ENCODE data around the gene RAPGEF6.

RAPGEF6 gene

DNA sequence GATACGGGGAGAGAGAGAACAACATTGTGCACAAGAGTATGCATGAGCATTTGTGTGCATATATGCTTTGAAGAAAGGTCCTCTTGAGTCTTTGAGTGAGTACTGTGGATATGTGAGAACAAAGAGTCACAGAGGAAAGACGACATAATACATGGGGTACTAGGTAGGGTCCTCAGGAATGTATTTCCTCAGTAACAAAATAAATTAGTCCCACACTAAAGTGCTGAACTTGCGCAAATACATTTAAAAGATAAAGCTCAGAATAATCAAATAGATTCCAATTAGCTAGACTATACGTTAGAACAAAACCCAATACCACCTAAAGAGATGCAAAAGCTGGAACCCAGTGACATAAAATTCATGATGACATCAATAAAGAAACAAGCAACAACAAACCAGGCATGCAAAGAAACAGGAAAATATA, 70.8 kb downstream of the RAPGEF6 start:
- TF ChIP-seq, protein P1, sequence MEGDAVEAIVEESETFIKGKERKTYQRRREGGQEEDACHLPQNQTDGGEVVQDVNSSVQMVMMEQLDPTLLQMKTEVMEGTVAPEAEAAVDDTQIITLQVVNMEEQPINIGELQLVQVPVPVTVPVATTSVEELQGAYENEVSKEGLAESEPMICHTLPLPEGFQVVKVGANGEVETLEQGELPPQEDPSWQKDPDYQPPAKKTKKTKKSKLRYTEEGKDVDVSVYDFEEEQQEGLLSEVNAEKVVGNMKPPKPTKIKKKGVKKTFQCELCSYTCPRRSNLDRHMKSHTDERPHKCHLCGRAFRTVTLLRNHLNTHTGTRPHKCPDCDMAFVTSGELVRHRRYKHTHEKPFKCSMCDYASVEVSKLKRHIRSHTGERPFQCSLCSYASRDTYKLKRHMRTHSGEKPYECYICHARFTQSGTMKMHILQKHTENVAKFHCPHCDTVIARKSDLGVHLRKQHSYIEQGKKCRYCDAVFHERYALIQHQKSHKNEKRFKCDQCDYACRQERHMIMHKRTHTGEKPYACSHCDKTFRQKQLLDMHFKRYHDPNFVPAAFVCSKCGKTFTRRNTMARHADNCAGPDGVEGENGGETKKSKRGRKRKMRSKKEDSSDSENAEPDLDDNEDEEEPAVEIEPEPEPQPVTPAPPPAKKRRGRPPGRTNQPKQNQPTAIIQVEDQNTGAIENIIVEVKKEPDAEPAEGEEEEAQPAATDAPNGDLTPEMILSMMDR (IDR thresholded peaks at IDR 0.05; ENCODE audit: extremely low read depth, insufficient read depth, missing control alignments): no peak
- in situ Hi-C loops (cut with MboI; ENCODE audit: low pct_unique_long_range_greater_than_20kb, low sequenced_read_pairs, unreplicated experiment): no loop called here
- no peak for DNase-seq (ENCODE audit: low spot score)

DNA sequence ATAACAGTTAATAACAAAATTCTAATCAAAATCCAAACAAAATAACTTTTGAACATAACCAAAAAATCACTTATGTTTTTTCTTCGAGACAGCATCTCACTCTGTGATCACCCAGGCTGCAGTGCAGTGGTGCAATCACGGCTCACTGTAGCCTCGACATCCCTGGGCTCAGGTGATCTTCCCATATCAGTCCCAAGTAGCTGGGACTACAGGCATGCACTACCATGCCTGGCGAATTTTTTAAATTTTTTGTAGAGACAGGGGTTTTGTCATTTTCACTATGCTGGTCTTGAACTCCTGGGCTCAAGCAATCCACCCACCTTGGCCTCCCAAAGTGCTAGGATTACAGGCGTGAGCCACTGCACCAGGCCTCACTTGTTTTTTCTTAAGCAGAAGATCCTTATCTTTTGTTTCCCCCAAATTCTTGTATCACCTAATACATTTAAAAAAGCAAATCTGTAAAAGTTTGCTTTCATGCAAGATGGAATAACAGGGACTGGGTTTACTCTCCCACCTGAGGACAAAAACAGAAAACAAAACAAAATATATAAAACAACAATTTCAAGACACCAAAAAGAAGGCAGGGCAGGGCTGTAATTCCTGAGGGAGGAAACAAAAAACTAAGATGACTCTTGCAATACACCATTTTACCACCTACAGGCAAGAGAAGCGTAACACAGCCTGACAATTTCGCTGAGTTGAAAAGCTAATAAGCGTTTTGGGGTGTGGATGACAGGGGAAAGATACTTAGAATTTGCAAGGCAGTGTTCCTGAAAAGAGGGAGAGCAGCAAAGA, 71.4 kb downstream of the RAPGEF6 start:
- DNase-seq (ENCODE audit: low spot score): no peak
- in situ Hi-C loops (cut with MboI; ENCODE audit: low pct_unique_long_range_greater_than_20kb, low sequenced_read_pairs, unreplicated experiment): no loop called here
- TF ChIP-seq, protein P1 (IDR thresholded peaks at IDR 0.05; ENCODE audit: extremely low read depth, insufficient read depth, missing control alignments): no peak

DNA sequence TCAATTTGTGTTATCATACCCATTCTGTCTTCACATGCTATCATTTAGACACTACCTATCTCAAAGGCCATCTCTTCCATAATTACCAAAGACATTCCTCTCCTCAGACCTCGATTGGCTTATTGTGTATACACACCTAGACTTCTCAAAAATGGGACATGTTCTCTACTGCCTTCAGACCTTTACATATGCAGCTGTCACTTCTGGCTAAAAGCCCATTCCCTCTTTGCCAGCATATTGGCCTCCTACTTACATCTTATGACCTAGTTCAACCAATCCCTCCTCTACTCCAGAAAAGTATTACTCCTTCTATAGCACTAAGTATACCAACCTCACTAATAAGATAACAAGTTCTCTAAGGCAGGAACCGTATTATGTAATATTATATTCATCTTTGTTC, 84.4 kb downstream of the RAPGEF6 start:
- DNase-seq (ENCODE audit: low spot score): no peak
- TF ChIP-seq, protein P1 (IDR thresholded peaks at IDR 0.05; ENCODE audit: extremely low read depth, insufficient read depth, missing control alignments): no peak
- in situ Hi-C loops (cut with MboI; ENCODE audit: low pct_unique_long_range_greater_than_20kb, low sequenced_read_pairs, unreplicated experiment): no loop called here

DNA sequence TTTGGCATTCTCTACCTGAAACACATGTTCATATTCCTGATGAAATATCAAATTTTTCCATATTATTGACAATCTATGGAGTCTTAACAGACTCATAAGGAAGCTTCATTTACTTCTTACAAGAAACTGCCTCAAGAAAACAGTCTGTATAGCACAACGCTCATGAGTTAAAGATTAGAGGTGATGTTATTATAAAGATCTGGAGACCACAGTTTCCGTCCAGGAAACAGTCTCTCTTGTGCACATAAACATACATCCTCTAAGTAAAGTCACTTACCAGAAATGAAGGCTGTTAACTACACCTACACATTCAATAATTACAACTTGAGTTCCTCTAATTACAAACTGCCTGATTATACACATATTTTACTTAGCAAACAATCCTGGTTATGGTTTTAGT, 86.9 kb downstream of the RAPGEF6 start:
- TF ChIP-seq, protein P1 (IDR thresholded peaks at IDR 0.05; ENCODE audit: extremely low read depth, insufficient read depth, missing control alignments): no peak
- in situ Hi-C loops (cut with MboI; ENCODE audit: low pct_unique_long_range_greater_than_20kb, low sequenced_read_pairs, unreplicated experiment): no loop called here
- no peak for DNase-seq (ENCODE audit: low spot score)

DNA sequence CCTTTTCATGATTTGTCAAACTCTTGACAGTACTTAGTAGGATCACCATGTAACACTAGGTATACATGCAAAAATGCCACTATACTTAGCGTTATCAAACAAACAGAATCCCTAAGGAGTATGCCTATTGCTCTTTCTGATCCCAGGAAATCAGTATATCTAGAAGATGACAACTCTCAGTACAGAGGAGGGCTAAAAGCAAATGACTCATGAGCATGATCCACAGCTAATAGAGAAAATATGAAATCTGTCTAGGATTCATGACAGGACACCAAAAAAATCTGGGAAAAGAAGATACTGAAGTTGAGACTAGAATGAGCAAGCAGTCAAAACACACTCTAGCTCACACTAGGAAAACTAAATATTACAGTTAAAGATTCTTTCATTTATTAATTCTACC, 89.2 kb downstream of the RAPGEF6 start:
- in situ Hi-C loops (cut with MboI; ENCODE audit: low pct_unique_long_range_greater_than_20kb, low sequenced_read_pairs, unreplicated experiment): no loop called here
- TF ChIP-seq, protein P1 (IDR thresholded peaks at IDR 0.05; ENCODE audit: extremely low read depth, insufficient read depth, missing control alignments): no peak

DNA sequence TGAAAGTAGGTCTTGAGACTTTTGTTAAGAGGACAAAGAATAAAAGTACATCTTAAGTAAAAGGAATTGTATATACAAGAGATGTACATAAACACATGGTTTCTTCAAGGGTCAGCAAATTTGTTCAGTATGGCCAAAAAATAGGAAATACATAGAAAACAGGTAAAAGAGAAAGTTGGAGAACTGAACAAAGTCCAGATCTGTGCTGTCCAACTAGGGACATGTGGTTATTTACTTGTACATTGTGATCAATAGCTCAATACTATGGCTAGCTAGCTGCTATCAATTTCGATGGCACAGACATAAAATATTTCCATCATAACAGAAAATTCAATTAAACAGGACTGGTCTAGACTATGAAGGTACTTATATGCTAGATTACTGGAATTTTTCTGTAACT, 92.3 kb downstream of the RAPGEF6 start:
- no peak for DNase-seq (ENCODE audit: low spot score)
- in situ Hi-C loops (cut with MboI; ENCODE audit: low pct_unique_long_range_greater_than_20kb, low sequenced_read_pairs, unreplicated experiment): no loop called here
- TF ChIP-seq, protein P1 (IDR thresholded peaks at IDR 0.05; ENCODE audit: extremely low read depth, insufficient read depth, missing control alignments): no peak

More for the DNA sequence above, 89.2 kb downstream of the RAPGEF6 start:
- no peak for DNase-seq (ENCODE audit: low spot score)

Data from GM13977 (cell line).